ENCODE results near the gene LYG2. TPM values are rescaled to one million over a fixed set of nuclear protein-coding genes. Genes with fewer than 3 reads are reported as not detected.

The LYG2 gene
- total RNA-seq, result not detected in 2 replicates

GRCh38 chr2:99255491-99256318 lies at the start of gene LYG2:
Gene LYG2 (minus strand): TSS chr2:99255666. CDS start chr2:99254260, 1,406 bp downstream.

DNA sequence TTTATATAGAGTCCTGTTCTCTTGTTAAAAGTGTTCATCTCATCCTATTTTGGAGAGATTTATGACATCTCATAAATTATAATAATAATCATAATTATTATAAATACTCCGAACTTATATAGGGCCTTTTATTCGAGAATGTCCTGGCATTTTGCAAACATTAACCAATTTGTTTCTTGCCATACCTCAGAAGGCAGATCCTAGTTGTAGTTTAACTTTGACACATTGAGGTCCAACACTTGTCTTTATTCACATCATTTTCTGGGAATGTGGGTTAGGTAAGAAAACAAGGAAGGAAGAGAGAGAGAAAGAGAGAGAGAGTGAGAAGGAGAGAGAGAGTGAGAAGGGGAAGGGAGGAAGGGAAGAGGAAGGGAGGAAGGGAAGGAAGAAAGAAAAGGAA lies 45.6 kb upstream of the LYG2 start, which contains the start of gene LYG1:
LYG1 (minus strand) TSS at position 101 of the 400 bp plus-strand sequence. CDS start 5,527 bp downstream, outside the sequence.

Other genes starting within 250 kb of the LYG2 start
- 0.18 and 0.19 TPM in 2 replicates for gene C2orf15, start 114.0 kb downstream of the LYG2 start, total RNA-seq
- 0.63 and 1.0 TPM in 2 replicates for gene TSGA10, start 100.7 kb downstream of the LYG2 start, total RNA-seq
- 3.4 and 4.4 TPM in 2 replicates for gene LIPT1, start 100.7 kb downstream of the LYG2 start, total RNA-seq
- 29.9 and 31.6 TPM in 2 replicates for gene MITD1, start 74.6 kb downstream of the LYG2 start, total RNA-seq
- gene MRPL30, start 74.5 kb downstream of the LYG2 start, total RNA-seq, result 35.5 and 36.4 TPM in 2 replicates
- gene LYG1, start 45.5 kb upstream of the LYG2 start, total RNA-seq, result 0.27 and 0.28 TPM in 2 replicates
- gene TXNDC9, start 80.7 kb upstream of the LYG2 start, total RNA-seq, result 61.7 and 66.2 TPM in 2 replicates
- 33.6 and 46.1 TPM in 2 replicates for gene EIF5B, start 81.7 kb upstream of the LYG2 start, total RNA-seq
- 30.8 and 40.8 TPM in 2 replicates for gene REV1, start 234.4 kb upstream of the LYG2 start, total RNA-seq